GM12878 (cell line): ENCODE data around the gene CHST13. TPM values are rescaled to one million over a fixed set of nuclear protein-coding genes. Genes with fewer than 3 reads are reported as not detected.

Experiments used
- ATAC-seq: fragments of 200-7000 bp; cut with Tn5 transposase; 3 replicates; pipeline ENCODE4 v1.9.1; 2020; ENCODE audit warnings: mild to moderate bottlenecking, moderate library complexity
- BruUV-seq: library from RNA; stranded (reverse); fragments of 400-500 nt; replicated peaks from 2 replicates; lab custom pipeline; 2021; lab: Mats Ljungman, UMichigan
- CTCF ChIA-PET: fragments of 300-600 bp; sonication (Branson Sonifier 250); formaldehyde crosslinking; extraction: SDS; loops from one replicate; lab custom pipeline; 2021; ENCODE audit warnings: inconsistent platforms; lab: Yijun Ruan, JAX
- POLR2A ChIA-PET: fragments of 350-600 bp; formaldehyde crosslinking; extraction: SDS; loops from one replicate; lab custom pipeline; 2021; ENCODE audit warnings: inconsistent platforms; lab: Charles Lee
- RAD21 ChIA-PET: fragments of 300-600 bp; sonication (Branson Sonifier 250); formaldehyde crosslinking; loops from one replicate; lab custom pipeline; 2023; ENCODE audit warnings: antibody characterized with exemption; ENCODE audit not compliant: unreplicated experiment; lab: Charles Lee
- SMC1A ChIA-PET: fragments of 300-600 bp; sonication (Branson Sonifier 250); formaldehyde crosslinking; loops from one replicate; lab custom pipeline; 2023; ENCODE audit not compliant: unreplicated experiment, uncharacterized antibody; lab: Charles Lee
- DNase-seq: peaks from one replicate; pipeline ENCODE4 v3.0.0-alpha.2; 2011; ENCODE audit warnings: low read depth, low spot score
- FAIRE-seq: peaks from 3 replicates; lab custom pipeline; 2011; peaks lifted over from hg19 to GRCh38; lab: Jason Lieb, UNC
- H2AFZ ChIP-seq: 2 replicates; pipeline ENCODE4 v1.6.0; 2011; ENCODE audit warnings: low read depth, low read length, control low read depth; ENCODE audit not compliant: control insufficient read depth
- H3K27ac ChIP-seq: 2 replicates; pipeline ENCODE4 v1.5.1; 2011; ENCODE audit warnings: control low read depth; ENCODE audit not compliant: control insufficient read depth, insufficient read depth
- H3K27me3 ChIP-seq, 2 experiments: replicated peaks in 1 of 2; 2 replicates each; pipeline versions ENCODE4 v1.6.0 to v1.6.1; 2011; ENCODE audit warnings: low read length in 1 of 2; ENCODE audit not compliant: control insufficient read depth in 2 of 2, insufficient read depth in 2 of 2
- H3K36me3 ChIP-seq, 2 experiments: 2 replicates each; pipeline ENCODE4 v1.5.1; 2011; ENCODE audit warnings: low read length in 1 of 2; ENCODE audit not compliant: control insufficient read depth in 2 of 2, insufficient read depth in 2 of 2
- H3K4me1 ChIP-seq: 2 replicates; pipeline ENCODE4 v1.6.1; 2011; ENCODE audit warnings: mild to moderate bottlenecking, low read length, moderate library complexity, mixed read lengths; ENCODE audit not compliant: control insufficient read depth, insufficient read depth
- H3K4me2 ChIP-seq: 2 replicates; pipeline ENCODE4 v1.6.0; 2011; ENCODE audit warnings: control low read depth; ENCODE audit not compliant: control insufficient read depth, insufficient read depth
- H3K4me3 ChIP-seq: fragments of 200-600 bp; sonication (generic); 2 replicates; pipeline ENCODE4 v1.5.1; 2016
- H3K79me2 ChIP-seq: 2 replicates; pipeline ENCODE4 v1.6.0; 2011; ENCODE audit warnings: low read length; ENCODE audit not compliant: control insufficient read depth, insufficient read depth
- H3K9ac ChIP-seq: 2 replicates; pipeline ENCODE4 v1.8.0; 2011; ENCODE audit warnings: low read length, control low read depth, mixed read lengths; ENCODE audit not compliant: control insufficient read depth, insufficient read depth
- H3K9me3 ChIP-seq: replicated peaks from 3 replicates; pipeline ENCODE4 v1.5.1; 2011; ENCODE audit warnings: mild to moderate bottlenecking, low read length; ENCODE audit not compliant: control insufficient read depth, insufficient read depth
- H4K20me1 ChIP-seq: 2 replicates; pipeline ENCODE4 v1.6.0; 2011; ENCODE audit not compliant: control insufficient read depth, insufficient read depth
- FOS ChIP-seq: IDR thresholded peaks from 3 replicates; pipeline ENCODE4 v1.6.1; 2011; ENCODE audit warnings: borderline replicate concordance; ENCODE audit not compliant: insufficient read length; ENCODE audit errors: extremely low read depth
- GABPA ChIP-seq: IDR thresholded peaks from 2 replicates; pipeline ENCODE4 v1.6.1; 2014; ENCODE audit warnings: antibody characterized with exemption, low read depth, mild to moderate bottlenecking, inconsistent platforms
- KAT2A ChIP-seq: conservative IDR thresholded peaks from 2 replicates; pipeline ENCODE4 v1.6.1; 2011; ENCODE audit warnings: low read depth, low read length; ENCODE audit not compliant: control insufficient read depth
- MEF2A ChIP-seq: IDR thresholded peaks from 2 replicates; pipeline ENCODE4 v1.6.1; 2011; ENCODE audit warnings: low read depth, mild to moderate bottlenecking, low read length, moderate library complexity; ENCODE audit not compliant: insufficient read depth
- MTA2 ChIP-seq: fragments of 450-650 bp; IDR thresholded peaks from 2 replicates; pipeline ENCODE4 v1.6.1; 2016; ENCODE audit warnings: low read depth, mild to moderate bottlenecking, moderate library complexity
- MTA3 ChIP-seq: IDR thresholded peaks from 2 replicates; pipeline ENCODE4 v1.6.1; 2012; ENCODE audit warnings: low read length, inconsistent platforms, borderline replicate concordance
- NR2C2 ChIP-seq: IDR thresholded peaks from 2 replicates; pipeline ENCODE4 v1.6.1; 2011; ENCODE audit warnings: borderline replicate concordance, low read depth; ENCODE audit not compliant: control insufficient read depth, insufficient read length
- RB1 ChIP-seq: fragments of 450-650 bp; formaldehyde crosslinking; IDR thresholded peaks from 2 replicates; pipeline ENCODE4 v1.6.1; 2017; ENCODE audit warnings: mild to moderate bottlenecking, borderline replicate concordance
- WRNIP1 ChIP-seq: IDR thresholded peaks from 2 replicates; pipeline ENCODE4 v1.6.1; 2011; ENCODE audit warnings: low read depth, low read length, improper control_type of control experiment, borderline replicate concordance
- YY1 ChIP-seq: IDR thresholded peaks from 2 replicates; pipeline ENCODE4 v1.6.1; 2011; ENCODE audit warnings: low read depth, mild to moderate bottlenecking, low read length
- ZNF24 ChIP-seq: fragments of 450-650 bp; IDR thresholded peaks from 2 replicates; pipeline ENCODE4 v1.6.1; 2017; ENCODE audit warnings: antibody characterized with exemption, mild to moderate bottlenecking
- ZNF622 ChIP-seq: fragments of 450-650 bp; IDR thresholded peaks from 2 replicates; pipeline ENCODE4 v1.6.1; 2017; ENCODE audit warnings: mild to moderate bottlenecking, inconsistent platforms
- WGBS: methylation state at CpG from one replicate; pipeline ENCODE4 v1.1.6; 2016; ENCODE audit warnings: low lambda C conversion rate; ENCODE audit not compliant: insufficient replicate concordance, insufficient coverage; ENCODE audit errors: missing lambda C conversion rate; 5-methylcytosine and 5-hydroxymethylcytosine counted together
- in situ Hi-C: fragments of 300-500 bp; cut with MboI; formaldehyde crosslinking; loops from 9 replicates; pipeline ENCODE4 v1.14.3; 2018; ENCODE audit warnings: mixed read lengths
- intact Hi-C: fragments of 100-400 bp; cut with micrococcal nuclease; formaldehyde crosslinking; loops from one replicate; pipeline ENCODE4 v1.14.2; 2022; ENCODE audit not compliant: unreplicated experiment
- polyA plus RNA-seq, 11 experiments: library from polyadenylated mRNA; depleted of rRNA in 4 of 11; unstranded in 6 of 11; stranded (reverse) in 5 of 11; fragments of >200 nt; fragmentation: Nextera tagmentation in 4 of 11; fragmentation: Illumina TruSeq in 1 of 11; extraction: Ambion mirVana in 4 of 11; extraction: Trizol in 1 of 11; gene quantifications; 1 replicate in 1 of 11; 2 replicates in 10 of 11; pipeline versions ENCODE4 v1.2.1 to v1.2.3, GENCODE V29; 2011 to 2016; ENCODE audit warnings: inconsistent platforms in 2 of 11, missing spikeins in 2 of 11, low read depth in 1 of 11
- total RNA-seq, 4 experiments: library from RNA; depleted of rRNA in 3 of 4; stranded (reverse); fragments of >200 nt in 3 of 4; fragmentation: Illumina TruSeq in 1 of 4; extraction: Trizol in 1 of 4; gene quantifications; 2 replicates each; pipeline versions ENCODE4 v1.2.1 to v1.2.3, GENCODE V29; 2013 to 2021
- TF ChIP-seq, protein P1 (sequence below): fragments of 450-650 bp; IDR thresholded peaks from 2 replicates; pipeline ENCODE4 v1.6.1; 2017; ENCODE audit warnings: low read depth, mild to moderate bottlenecking, moderate library complexity
- TF ChIP-seq, protein P2 (sequence below): fragments of 450-650 bp; formaldehyde crosslinking; IDR thresholded peaks from 2 replicates; pipeline ENCODE4 v1.4.0; 2022; ENCODE audit warnings: mild to moderate bottlenecking, moderate library complexity
- TF ChIP-seq, protein P3 (sequence below): fragments of 450-650 bp; IDR thresholded peaks from 2 replicates; pipeline ENCODE4 v1.6.1; 2017; ENCODE audit warnings: borderline replicate concordance
- TF ChIP-seq, protein P4 (sequence below): fragments of 450-650 bp; formaldehyde crosslinking; IDR thresholded peaks from 2 replicates; pipeline ENCODE4 v1.5.0; 2022; ENCODE audit warnings: mild to moderate bottlenecking, missing genetic modification characterization

CHST13 gene
- total and polyA plus RNA-seq, 10 of the 15 experiments (the other 5 are each of a cell fraction or from before 2014, with no cell fraction given): not detected

DNA sequence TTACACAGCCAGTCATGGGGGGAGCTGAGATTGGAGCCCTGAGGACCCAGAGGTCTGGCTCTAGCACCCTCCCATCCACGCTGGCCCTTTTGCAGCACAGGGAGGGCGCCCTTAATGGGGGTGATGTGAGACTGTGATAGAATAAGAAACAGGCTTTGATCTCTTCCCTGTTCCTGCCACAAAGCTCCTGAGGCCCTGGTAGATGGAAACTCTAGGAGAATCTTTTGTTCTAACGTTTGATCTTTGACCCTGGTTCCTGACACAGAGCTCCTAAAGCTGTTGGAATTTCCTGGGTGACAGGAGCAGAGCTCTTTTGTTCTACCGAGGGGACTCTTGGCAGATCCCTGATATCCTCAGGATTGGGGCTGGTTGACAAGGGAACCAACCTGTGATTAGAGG, 5.2 kb upstream of the CHST13 start:
- Histone ChIP-seq H3K4me1 (no peaks in the 10 kb centered on the region), H2AFZ (no peak overlapping the region), H3K9ac (no peak overlapping the region), H4K20me1 (no peaks in the 10 kb centered on the region; the same call in 1 of the 2 replicates), H3K79me2 (no peaks in the 10 kb centered on the region), H3K27me3 (no peaks in the 10 kb centered on the region; a peak in 1 of 4 replicates), H3K9me3 (no peaks in the 10 kb centered on the region), H3K4me2 (no peak overlapping the region), H3K36me3 (no peaks in the 10 kb centered on the region), H3K4me3 (no peak overlapping the region), H3K27ac (no peak overlapping the region)
- ChIA-PET RAD21 (no interaction called here), CTCF (no interaction called here), POLR2A (no interaction called here), SMC1A (no interaction called here)
- intact Hi-C loops: no loop called here
- BruUV-seq: no TSS peak
- FAIRE-seq (no peak), ATAC-seq (no peak), DNase-seq (no peak)
- 31% methylated on average over 4 of the region's 4 CpGs for WGBS
- TF ChIP-seq MTA2 (no peak), ZNF622 (no peak), RB1 (no peak), MEF2A (no peak), NR2C2 (no peak), GABPA (no peak), ZNF24 (no peak), KAT2A (no peak), YY1 (no peak), MTA3 (no peak), FOS (no peak), WRNIP1 (no peak)
- TF ChIP-seq, protein P1, sequence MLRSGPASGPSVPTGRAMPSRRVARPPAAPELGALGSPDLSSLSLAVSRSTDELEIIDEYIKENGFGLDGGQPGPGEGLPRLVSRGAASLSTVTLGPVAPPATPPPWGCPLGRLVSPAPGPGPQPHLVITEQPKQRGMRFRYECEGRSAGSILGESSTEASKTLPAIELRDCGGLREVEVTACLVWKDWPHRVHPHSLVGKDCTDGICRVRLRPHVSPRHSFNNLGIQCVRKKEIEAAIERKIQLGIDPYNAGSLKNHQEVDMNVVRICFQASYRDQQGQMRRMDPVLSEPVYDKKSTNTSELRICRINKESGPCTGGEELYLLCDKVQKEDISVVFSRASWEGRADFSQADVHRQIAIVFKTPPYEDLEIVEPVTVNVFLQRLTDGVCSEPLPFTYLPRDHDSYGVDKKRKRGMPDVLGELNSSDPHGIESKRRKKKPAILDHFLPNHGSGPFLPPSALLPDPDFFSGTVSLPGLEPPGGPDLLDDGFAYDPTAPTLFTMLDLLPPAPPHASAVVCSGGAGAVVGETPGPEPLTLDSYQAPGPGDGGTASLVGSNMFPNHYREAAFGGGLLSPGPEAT: no peak
- TF ChIP-seq, protein P2, sequence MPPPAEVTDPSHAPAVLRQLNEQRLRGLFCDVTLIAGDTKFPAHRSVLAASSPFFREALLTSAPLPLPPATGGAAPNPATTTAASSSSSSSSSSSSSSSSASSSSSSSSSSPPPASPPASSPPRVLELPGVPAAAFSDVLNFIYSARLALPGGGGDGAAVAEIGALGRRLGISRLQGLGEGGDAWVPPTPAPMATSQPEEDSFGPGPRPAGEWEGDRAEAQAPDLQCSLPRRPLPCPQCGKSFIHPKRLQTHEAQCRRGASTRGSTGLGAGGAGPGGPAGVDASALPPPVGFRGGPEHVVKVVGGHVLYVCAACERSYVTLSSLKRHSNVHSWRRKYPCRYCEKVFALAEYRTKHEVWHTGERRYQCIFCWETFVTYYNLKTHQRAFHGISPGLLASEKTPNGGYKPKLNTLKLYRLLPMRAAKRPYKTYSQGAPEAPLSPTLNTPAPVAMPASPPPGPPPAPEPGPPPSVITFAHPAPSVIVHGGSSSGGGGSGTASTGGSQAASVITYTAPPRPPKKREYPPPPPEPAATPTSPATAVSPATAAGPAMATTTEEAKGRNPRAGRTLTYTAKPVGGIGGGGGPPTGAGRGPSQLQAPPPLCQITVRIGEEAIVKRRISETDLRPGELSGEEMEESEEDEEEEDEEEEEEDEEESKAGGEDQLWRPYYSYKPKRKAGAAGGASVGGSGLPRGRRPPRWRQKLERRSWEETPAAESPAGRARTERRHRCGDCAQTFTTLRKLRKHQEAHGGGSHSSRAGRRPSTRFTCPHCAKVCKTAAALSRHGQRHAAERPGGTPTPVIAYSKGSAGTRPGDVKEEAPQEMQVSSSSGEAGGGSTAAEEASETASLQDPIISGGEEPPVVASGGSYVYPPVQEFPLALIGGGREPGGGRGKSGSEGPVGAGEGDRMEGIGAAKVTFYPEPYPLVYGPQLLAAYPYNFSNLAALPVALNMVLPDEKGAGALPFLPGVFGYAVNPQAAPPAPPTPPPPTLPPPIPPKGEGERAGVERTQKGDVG (CRISPR knock-in tag): no peak
- TF ChIP-seq, protein P3, sequence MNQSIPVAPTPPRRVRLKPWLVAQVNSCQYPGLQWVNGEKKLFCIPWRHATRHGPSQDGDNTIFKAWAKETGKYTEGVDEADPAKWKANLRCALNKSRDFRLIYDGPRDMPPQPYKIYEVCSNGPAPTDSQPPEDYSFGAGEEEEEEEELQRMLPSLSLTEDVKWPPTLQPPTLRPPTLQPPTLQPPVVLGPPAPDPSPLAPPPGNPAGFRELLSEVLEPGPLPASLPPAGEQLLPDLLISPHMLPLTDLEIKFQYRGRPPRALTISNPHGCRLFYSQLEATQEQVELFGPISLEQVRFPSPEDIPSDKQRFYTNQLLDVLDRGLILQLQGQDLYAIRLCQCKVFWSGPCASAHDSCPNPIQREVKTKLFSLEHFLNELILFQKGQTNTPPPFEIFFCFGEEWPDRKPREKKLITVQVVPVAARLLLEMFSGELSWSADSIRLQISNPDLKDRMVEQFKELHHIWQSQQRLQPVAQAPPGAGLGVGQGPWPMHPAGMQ: no peak
- TF ChIP-seq, protein P4, sequence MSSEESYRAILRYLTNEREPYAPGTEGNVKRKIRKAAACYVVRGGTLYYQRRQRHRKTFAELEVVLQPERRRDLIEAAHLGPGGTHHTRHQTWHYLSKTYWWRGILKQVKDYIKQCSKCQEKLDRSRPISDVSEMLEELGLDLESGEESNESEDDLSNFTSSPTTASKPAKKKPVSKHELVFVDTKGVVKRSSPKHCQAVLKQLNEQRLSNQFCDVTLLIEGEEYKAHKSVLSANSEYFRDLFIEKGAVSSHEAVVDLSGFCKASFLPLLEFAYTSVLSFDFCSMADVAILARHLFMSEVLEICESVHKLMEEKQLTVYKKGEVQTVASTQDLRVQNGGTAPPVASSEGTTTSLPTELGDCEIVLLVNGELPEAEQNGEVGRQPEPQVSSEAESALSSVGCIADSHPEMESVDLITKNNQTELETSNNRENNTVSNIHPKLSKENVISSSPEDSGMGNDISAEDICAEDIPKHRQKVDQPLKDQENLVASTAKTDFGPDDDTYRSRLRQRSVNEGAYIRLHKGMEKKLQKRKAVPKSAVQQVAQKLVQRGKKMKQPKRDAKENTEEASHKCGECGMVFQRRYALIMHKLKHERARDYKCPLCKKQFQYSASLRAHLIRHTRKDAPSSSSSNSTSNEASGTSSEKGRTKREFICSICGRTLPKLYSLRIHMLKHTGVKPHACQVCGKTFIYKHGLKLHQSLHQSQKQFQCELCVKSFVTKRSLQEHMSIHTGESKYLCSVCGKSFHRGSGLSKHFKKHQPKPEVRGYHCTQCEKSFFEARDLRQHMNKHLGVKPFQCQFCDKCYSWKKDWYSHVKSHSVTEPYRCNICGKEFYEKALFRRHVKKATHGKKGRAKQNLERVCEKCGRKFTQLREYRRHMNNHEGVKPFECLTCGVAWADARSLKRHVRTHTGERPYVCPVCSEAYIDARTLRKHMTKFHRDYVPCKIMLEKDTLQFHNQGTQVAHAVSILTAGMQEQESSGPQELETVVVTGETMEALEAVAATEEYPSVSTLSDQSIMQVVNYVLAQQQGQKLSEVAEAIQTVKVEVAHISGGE: no peak
- in situ Hi-C loops: no loop called here
